SK-N-SH (cell line): ENCODE measurements around the gene OR6A2. TPM values are rescaled to one million over a fixed set of nuclear protein-coding genes. Genes with fewer than 3 reads are reported as not detected.

Experiments
- CTCF ChIA-PET: fragments of 300-600, 350-600 bp; formaldehyde crosslinking; extraction: SDS; loops from one replicate; lab custom pipeline; 2021; lab: Yijun Ruan, JAX
- POLR2A ChIA-PET: fragments of 350-600 bp; sonication (Branson Sonifier 250); formaldehyde crosslinking; extraction: SDS; loops from one replicate; lab custom pipeline; 2020; ENCODE audit warnings: antibody characterized with exemption, inconsistent platforms; lab: Yijun Ruan, JAX
- DNase-seq: peaks from one replicate; pipeline ENCODE4 v3.0.0; 2012
- H2AFZ ChIP-seq: fragments of 200-600 bp; sonication (generic); 2 replicates; pipeline ENCODE4 v1.8.1; 2016; ENCODE audit warnings: antibody characterized with exemption, mild to moderate bottlenecking, low read depth
- H3F3A ChIP-seq: fragments of 200-600 bp; sonication (generic); replicated peaks from 2 replicates; pipeline ENCODE3; 2016; ENCODE audit warnings: antibody characterized with exemption, mild to moderate bottlenecking; ENCODE audit not compliant: insufficient read depth
- H3K27ac ChIP-seq, 2 experiments: fragments of 200-500 bp in 1 of 2; fragments of 200-600 bp in 1 of 2; sonication (Bioruptor generic) in 1 of 2; sonication (generic), shearing (Covaris generic) in 1 of 2; 2 replicates each; pipeline versions ENCODE4 v1.5.1 to v1.6.1; 2014 to 2016; ENCODE audit warnings: low read depth in 2 of 2, inconsistent platforms in 1 of 2, low read length in 1 of 2, mild to moderate bottlenecking in 1 of 2, mixed read lengths in 1 of 2
- H3K27me3 ChIP-seq: fragments of 200-600 bp; sonication (generic), shearing (Covaris generic); 2 replicates; pipeline ENCODE4 v1.6.1; 2016; ENCODE audit warnings: mixed run types; ENCODE audit not compliant: insufficient read depth
- H3K36me3 ChIP-seq, 2 experiments: fragments of 200-500 bp in 1 of 2; fragments of 200-600 bp in 1 of 2; sonication (Bioruptor generic) in 1 of 2; sonication (generic) in 1 of 2; replicated peaks in 1 of 2; 2 replicates each; pipeline versions ENCODE3 to v1.5.1; 2014 to 2016; ENCODE audit warnings: low read length in 1 of 2, mild to moderate bottlenecking in 1 of 2; ENCODE audit not compliant: insufficient read depth in 2 of 2, control insufficient read depth in 1 of 2
- H3K4me1 ChIP-seq, 2 experiments: fragments of 200-500 bp in 1 of 2; fragments of 200-600 bp in 1 of 2; sonication (Bioruptor generic) in 1 of 2; sonication (generic), shearing (Covaris generic) in 1 of 2; 2 replicates each; pipeline versions ENCODE4 v1.5.1 to v1.6.1; 2014 to 2016; ENCODE audit warnings: low read depth in 1 of 2, low read length in 1 of 2, mixed run types in 1 of 2; ENCODE audit not compliant: insufficient read depth in 2 of 2, control insufficient read depth in 1 of 2
- H3K4me2 ChIP-seq: fragments of 200-600 bp; sonication (generic), shearing (Covaris generic); 2 replicates; pipeline ENCODE4 v1.6.1; 2017; ENCODE audit warnings: mixed run types
- H3K4me3 ChIP-seq, 2 experiments: fragments of 200-500 bp in 1 of 2; fragments of 200-600 bp in 1 of 2; sonication (Bioruptor generic) in 1 of 2; sonication (generic), shearing (Covaris generic) in 1 of 2; 2 replicates each; pipeline versions ENCODE4 v1.5.1 to v1.8.1; 2014 to 2016; ENCODE audit warnings: low read depth in 2 of 2, inconsistent platforms in 1 of 2, low read length in 1 of 2, mild to moderate bottlenecking in 1 of 2, mixed read lengths in 1 of 2, moderate library complexity in 1 of 2
- H3K79me2 ChIP-seq: fragments of 200-600 bp; sonication (generic); 2 replicates; pipeline ENCODE4 v1.8.1; 2017; ENCODE audit warnings: mild to moderate bottlenecking; ENCODE audit not compliant: insufficient read depth
- H3K9ac ChIP-seq: fragments of 200-600 bp; sonication (generic); 2 replicates; pipeline ENCODE4 v1.6.1; 2017; ENCODE audit warnings: mixed run types
- H3K9me2 ChIP-seq: fragments of 200-600 bp; sonication (generic); 2 replicates; pipeline ENCODE4 v1.6.1; 2017; ENCODE audit warnings: mixed run types
- H3K9me3 ChIP-seq: fragments of 200-600 bp; sonication (generic); 2 replicates; pipeline ENCODE4 v1.6.1; 2017; ENCODE audit warnings: mixed run types, mild to moderate bottlenecking, moderate library complexity
- H4K20me1 ChIP-seq: fragments of 200-600 bp; sonication (generic); 2 replicates; pipeline ENCODE4 v1.6.1; 2017; ENCODE audit warnings: mild to moderate bottlenecking, mixed run types; ENCODE audit not compliant: insufficient read depth
- CHD2 ChIP-seq: fragments of 150-350 bp; IDR thresholded peaks from 2 replicates; pipeline ENCODE4 v1.6.1; 2018; ENCODE audit warnings: low read length; ENCODE audit not compliant: partially characterized antibody
- FOXJ3 ChIP-seq: sonication (generic); formaldehyde crosslinking; IDR thresholded peaks from 2 replicates; pipeline ENCODE4 v1.5.1; 2020; ENCODE audit warnings: mild to moderate bottlenecking, missing genetic modification reagents
- FOXM1 ChIP-seq: IDR thresholded peaks from 2 replicates; pipeline ENCODE4 v1.4.0; 2012; ENCODE audit warnings: low read depth, mild to moderate bottlenecking
- NFIC ChIP-seq: IDR thresholded peaks from 2 replicates; pipeline ENCODE4 v1.4.0; 2012; ENCODE audit warnings: borderline replicate concordance
- POLR2AphosphoS5 ChIP-seq: IDR thresholded peaks from 2 replicates; pipeline ENCODE4 v1.6.1; 2012; ENCODE audit warnings: low read depth, low read length
- RAD21 ChIP-seq: IDR thresholded peaks from 2 replicates; pipeline ENCODE4 v1.6.1; 2012; ENCODE audit warnings: mild to moderate bottlenecking, low read length
- SIN3A ChIP-seq: IDR thresholded peaks from 2 replicates; pipeline ENCODE4 v1.6.1; 2012; ENCODE audit warnings: low read depth, mild to moderate bottlenecking, low read length, moderate library complexity, borderline replicate concordance
- TCF12 ChIP-seq: IDR thresholded peaks from 2 replicates; pipeline ENCODE4 v1.4.0; 2012
- YY1 ChIP-seq: IDR thresholded peaks from 2 replicates; pipeline ENCODE4 v1.4.0; 2012; ENCODE audit warnings: low read depth, mild to moderate bottlenecking
- WGBS: methylation state at CpG from one replicate; pipeline ENCODE4 v1.1.6; 2017; ENCODE audit warnings: low lambda C conversion rate; 5-methylcytosine and 5-hydroxymethylcytosine counted together
- polyA plus RNA-seq, 3 experiments: library from polyadenylated mRNA; depleted of rRNA; stranded (reverse); fragments of >200 nt; gene quantifications; 2 replicates each; pipeline ENCODE4 v1.2.3, GENCODE V29; 2012
- TF ChIP-seq, protein P1 (sequence below): IDR thresholded peaks from 2 replicates; pipeline ENCODE4 v1.6.1; 2012; ENCODE audit warnings: mild to moderate bottlenecking, low read depth, low read length, moderate library complexity
- TF ChIP-seq, protein P2 (sequence below): fragments of 150-350 bp; IDR thresholded peaks from 2 replicates; pipeline ENCODE4 v1.6.1; 2017; ENCODE audit warnings: antibody characterized with exemption, low read length, low read depth, borderline replicate concordance
- TF ChIP-seq, protein P3 (sequence below): fragments of 200-600 bp; sonication (generic); IDR thresholded peaks from 2 replicates; pipeline ENCODE4 v1.6.1; 2017; ENCODE audit warnings: antibody characterized with exemption, mild to moderate bottlenecking, moderate library complexity
- TF ChIP-seq, protein P4 (sequence below): IDR thresholded peaks from 2 replicates; pipeline ENCODE4 v1.4.0; 2012; ENCODE audit warnings: low read depth, borderline replicate concordance

The OR6A2 gene
- polyA plus RNA-seq, 1 of the 3 experiments (the other 2 are of a cell fraction): not detected

- no peak within 1 kb of the TSS for H2AFZ ChIP-seq
- H3K27me3 ChIP-seq: no peaks in the 10 kb centered on the region; the same call in 1 of the 2 replicates
- no peak within 1 kb of the TSS for H3K4me3 ChIP-seq
- H3K9me3 ChIP-seq: no peaks in the 10 kb centered on the region
- H3K79me2 ChIP-seq: no peaks in the 10 kb centered on the region
- no peak within 1 kb of the TSS for H3K4me2 ChIP-seq
- H3K27ac ChIP-seq: no peak within 1 kb of the TSS
- WGBS: 16% methylated on average over 3 of the region's 4 CpGs
- TF ChIP-seq SIN3A: no peak
- TF ChIP-seq RAD21: no peak
- no peak for TF ChIP-seq YY1
- TF ChIP-seq, protein P1, sequence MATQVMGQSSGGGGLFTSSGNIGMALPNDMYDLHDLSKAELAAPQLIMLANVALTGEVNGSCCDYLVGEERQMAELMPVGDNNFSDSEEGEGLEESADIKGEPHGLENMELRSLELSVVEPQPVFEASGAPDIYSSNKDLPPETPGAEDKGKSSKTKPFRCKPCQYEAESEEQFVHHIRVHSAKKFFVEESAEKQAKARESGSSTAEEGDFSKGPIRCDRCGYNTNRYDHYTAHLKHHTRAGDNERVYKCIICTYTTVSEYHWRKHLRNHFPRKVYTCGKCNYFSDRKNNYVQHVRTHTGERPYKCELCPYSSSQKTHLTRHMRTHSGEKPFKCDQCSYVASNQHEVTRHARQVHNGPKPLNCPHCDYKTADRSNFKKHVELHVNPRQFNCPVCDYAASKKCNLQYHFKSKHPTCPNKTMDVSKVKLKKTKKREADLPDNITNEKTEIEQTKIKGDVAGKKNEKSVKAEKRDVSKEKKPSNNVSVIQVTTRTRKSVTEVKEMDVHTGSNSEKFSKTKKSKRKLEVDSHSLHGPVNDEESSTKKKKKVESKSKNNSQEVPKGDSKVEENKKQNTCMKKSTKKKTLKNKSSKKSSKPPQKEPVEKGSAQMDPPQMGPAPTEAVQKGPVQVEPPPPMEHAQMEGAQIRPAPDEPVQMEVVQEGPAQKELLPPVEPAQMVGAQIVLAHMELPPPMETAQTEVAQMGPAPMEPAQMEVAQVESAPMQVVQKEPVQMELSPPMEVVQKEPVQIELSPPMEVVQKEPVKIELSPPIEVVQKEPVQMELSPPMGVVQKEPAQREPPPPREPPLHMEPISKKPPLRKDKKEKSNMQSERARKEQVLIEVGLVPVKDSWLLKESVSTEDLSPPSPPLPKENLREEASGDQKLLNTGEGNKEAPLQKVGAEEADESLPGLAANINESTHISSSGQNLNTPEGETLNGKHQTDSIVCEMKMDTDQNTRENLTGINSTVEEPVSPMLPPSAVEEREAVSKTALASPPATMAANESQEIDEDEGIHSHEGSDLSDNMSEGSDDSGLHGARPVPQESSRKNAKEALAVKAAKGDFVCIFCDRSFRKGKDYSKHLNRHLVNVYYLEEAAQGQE: no peak
- no peak for TF ChIP-seq CHD2
- TF ChIP-seq, protein P2, sequence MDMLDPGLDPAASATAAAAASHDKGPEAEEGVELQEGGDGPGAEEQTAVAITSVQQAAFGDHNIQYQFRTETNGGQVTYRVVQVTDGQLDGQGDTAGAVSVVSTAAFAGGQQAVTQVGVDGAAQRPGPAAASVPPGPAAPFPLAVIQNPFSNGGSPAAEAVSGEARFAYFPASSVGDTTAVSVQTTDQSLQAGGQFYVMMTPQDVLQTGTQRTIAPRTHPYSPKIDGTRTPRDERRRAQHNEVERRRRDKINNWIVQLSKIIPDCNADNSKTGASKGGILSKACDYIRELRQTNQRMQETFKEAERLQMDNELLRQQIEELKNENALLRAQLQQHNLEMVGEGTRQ: no peak
- TF ChIP-seq POLR2AphosphoS5: no peak
- TF ChIP-seq TCF12: no peak
- TF ChIP-seq, protein P3, sequence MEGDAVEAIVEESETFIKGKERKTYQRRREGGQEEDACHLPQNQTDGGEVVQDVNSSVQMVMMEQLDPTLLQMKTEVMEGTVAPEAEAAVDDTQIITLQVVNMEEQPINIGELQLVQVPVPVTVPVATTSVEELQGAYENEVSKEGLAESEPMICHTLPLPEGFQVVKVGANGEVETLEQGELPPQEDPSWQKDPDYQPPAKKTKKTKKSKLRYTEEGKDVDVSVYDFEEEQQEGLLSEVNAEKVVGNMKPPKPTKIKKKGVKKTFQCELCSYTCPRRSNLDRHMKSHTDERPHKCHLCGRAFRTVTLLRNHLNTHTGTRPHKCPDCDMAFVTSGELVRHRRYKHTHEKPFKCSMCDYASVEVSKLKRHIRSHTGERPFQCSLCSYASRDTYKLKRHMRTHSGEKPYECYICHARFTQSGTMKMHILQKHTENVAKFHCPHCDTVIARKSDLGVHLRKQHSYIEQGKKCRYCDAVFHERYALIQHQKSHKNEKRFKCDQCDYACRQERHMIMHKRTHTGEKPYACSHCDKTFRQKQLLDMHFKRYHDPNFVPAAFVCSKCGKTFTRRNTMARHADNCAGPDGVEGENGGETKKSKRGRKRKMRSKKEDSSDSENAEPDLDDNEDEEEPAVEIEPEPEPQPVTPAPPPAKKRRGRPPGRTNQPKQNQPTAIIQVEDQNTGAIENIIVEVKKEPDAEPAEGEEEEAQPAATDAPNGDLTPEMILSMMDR: no peak
- no peak for TF ChIP-seq FOXM1
- no peak for TF ChIP-seq FOXJ3 (CRISPR knock-in tag)
- TF ChIP-seq, protein P4, sequence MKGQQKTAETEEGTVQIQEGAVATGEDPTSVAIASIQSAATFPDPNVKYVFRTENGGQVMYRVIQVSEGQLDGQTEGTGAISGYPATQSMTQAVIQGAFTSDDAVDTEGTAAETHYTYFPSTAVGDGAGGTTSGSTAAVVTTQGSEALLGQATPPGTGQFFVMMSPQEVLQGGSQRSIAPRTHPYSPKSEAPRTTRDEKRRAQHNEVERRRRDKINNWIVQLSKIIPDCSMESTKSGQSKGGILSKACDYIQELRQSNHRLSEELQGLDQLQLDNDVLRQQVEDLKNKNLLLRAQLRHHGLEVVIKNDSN: no peak
- TF ChIP-seq NFIC: no peak
- TF ChIP-seq, all 33 proteins: peak for 0
- DNase-seq: no peak
- Histone ChIP-seq H3K36me3 (no peaks in the 10 kb centered on the region), H3K9me2 (no peaks in the 10 kb centered on the region), H4K20me1 (no peaks in the 10 kb centered on the region), H3F3A (no peaks in the 10 kb centered on the region), H3K4me1 (no peaks in the 10 kb centered on the region), H3K9ac (no peak within 1 kb of the TSS)
- ChIA-PET POLR2A (no interaction called here), CTCF (interaction anchor here (0.6 to 2.5 kb wide), 3 partner anchors 15 to 35 kb away, joined by 3 to 11 read pairs (median 6); no protein-coding TSS in a partner anchor)
Observed at GRCh38 chr11:6771926-6772893, 27.3 kb downstream of the OR6A2 start, which contains the start of gene OR2AG2. TSS of gene OR2AG2 (minus strand) at chr11:6771976. CDS start at chr11:6768957, 3,019 bp downstream.
